AG09319 (cell line): Measurements from ENCODE around the gene TMEM204.

Experiments
- DNase-seq: peaks from one replicate; pipeline ENCODE4 v3.0.0-alpha.2; 2010; ENCODE audit warnings: low read depth; ENCODE audit errors: extremely low read depth
- TF ChIP-seq, protein P1 (sequence below): IDR thresholded peaks from 2 replicates; pipeline ENCODE4 v1.5.1; 2011; ENCODE audit warnings: low read depth, mild to moderate bottlenecking, inconsistent platforms, low read length, moderate library complexity

The TMEM204 gene

DNA sequence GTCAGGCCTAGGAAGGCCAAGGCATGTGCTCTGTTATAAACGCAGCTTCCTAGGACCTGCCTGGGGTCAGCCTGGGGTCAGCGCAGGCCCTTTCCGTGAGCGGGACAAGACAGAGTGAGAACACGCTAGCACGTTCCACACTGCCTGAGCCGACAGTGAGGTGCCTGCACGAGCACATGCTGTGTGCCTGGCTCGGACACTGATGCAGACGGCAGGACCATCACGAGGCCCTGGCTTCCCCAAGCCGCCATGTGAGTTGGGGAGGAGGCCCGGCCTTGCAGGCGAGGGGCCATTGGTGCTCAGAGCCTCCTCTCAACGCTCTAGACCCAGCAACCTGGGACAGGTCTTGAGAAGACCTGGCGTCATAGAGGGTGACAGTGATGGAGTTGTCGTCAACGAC lies 9.1 kb downstream of the TMEM204 start:
- TF ChIP-seq, protein P1, sequence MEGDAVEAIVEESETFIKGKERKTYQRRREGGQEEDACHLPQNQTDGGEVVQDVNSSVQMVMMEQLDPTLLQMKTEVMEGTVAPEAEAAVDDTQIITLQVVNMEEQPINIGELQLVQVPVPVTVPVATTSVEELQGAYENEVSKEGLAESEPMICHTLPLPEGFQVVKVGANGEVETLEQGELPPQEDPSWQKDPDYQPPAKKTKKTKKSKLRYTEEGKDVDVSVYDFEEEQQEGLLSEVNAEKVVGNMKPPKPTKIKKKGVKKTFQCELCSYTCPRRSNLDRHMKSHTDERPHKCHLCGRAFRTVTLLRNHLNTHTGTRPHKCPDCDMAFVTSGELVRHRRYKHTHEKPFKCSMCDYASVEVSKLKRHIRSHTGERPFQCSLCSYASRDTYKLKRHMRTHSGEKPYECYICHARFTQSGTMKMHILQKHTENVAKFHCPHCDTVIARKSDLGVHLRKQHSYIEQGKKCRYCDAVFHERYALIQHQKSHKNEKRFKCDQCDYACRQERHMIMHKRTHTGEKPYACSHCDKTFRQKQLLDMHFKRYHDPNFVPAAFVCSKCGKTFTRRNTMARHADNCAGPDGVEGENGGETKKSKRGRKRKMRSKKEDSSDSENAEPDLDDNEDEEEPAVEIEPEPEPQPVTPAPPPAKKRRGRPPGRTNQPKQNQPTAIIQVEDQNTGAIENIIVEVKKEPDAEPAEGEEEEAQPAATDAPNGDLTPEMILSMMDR: no peak
- DNase-seq: no peak

DNA sequence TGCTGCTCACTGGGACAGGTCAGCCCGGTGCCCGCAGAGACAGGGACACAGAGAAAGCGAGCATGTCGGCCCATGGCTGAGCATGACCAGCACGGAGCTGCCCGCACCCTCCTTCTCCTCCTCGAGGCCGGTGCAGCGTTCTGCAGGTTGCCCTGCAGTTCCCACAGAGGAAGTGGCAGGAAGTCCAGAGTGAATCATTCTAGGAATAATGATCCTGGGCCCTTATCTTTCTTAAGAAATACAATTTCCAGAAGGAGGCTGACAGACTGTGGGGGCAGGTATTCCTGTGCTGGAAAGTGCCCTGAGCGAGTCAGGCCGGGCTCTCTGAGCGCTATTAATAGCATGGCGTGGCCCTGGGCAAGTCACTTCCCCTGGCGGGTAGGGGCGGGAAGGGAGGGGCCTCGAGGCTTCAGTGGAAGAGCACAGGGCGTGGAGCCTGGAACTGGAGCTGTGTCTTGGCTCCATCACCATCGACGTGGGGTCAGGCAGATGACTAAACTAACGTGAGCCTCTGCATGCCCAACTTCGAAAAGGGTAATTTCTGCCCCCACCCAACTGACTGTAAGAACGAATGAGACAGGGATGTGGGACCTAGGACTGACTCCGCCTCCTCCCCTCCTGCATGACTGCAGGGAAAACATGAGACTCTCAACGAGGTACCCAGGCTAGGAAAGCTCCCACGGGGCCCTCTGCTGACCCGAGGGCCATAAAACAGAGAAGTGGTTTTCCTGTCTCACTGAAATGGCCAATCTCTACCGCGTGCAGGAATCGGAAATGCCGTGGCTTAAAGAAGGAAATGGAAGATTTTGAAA lies 9.8 kb downstream of the TMEM204 start:
- TF ChIP-seq, protein P1: peak; percentile 19
- peak; percentile 28 for DNase-seq

DNA sequence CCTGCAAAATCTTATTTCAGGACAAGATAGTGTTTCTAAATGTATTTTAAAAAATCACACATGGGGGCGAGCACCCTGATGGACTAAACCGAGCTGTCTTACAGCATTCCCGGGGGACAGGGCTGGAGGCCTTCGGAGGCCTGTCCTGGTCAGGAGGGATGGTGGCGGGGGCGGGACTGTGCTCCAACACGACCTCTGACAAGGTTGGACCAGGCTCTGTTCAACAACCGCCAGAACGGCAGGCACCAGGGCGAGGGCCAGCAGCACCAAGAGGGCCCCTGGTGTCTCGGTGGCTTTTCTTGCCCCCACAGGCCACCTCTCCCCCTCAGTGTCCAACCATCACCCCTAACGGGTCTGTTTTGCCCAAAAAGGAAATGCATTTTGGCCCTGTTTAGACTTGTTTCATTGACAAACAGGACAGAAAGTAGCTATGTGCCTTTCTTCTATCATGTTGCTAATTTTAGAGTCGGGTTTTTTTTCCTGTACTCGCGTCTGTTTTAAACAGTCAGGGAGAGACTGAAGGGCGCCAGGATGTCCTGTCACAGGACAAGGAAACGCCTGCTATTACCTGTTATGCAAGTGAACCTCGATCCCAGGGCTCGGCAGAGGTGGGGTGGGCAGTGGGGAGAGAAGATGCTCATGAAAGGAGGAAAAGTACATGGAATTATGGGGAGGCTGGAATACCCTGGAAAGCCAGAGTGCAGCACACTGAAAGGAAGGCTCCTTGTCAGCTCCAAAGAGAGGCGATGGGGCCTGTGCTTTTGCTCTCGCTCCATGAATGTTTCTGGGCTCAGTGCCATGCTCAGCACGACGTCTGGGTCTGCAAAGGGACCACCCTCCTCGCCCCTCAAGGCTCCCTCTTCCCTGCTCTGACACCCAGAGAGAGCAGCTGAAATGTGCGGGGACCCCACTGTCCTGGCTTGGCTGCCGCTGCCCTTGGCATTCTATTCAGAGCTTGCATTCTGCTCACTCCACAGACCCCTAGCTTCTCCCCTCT lies 11.9 kb downstream of the TMEM204 start:
- no peak for DNase-seq
- TF ChIP-seq, protein P1: no peak

DNA sequence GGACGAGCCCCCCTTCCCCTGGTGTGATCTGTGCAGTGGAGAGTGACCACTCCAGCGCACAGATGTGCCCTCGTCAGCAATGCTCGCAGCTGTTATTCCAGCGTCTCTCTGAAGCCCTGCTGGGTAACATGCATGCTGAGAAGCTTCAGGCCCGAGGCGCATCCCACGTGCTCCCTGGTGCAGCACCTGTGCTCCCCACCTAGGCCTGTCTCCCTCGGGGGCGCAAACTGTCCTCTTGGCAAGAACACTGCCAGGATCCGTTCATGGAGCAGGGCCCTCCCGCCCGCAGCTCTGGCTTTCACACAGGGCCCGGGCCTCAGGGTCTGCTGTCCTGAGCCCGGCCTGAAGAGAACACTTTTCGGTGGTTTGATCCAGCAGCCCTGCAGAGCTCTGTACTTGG lies 13.0 kb downstream of the TMEM204 start:
- TF ChIP-seq, protein P1: no peak
- DNase-seq: no peak

DNA sequence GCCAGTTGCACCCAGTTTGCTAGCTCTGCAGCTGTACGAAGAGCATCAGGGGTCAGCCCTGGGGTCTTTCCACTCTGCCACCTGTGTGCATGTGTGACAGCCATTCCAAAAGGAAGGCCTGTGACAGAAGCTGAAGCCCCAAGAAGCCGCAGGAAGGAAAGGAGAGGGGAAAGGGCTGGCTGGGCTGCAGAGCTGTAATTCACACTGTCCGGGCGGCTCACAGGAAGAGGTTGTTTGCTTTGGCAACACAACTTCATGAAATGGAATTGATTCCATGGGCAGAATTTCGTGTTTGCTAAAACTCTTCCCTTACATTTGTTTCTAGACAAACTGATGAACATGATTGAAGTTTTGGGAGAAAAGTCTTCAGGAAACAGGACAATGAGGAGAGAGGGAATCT lies 14.8 kb downstream of the TMEM204 start:
- TF ChIP-seq, protein P1: no peak
- DNase-seq: no peak

DNA sequence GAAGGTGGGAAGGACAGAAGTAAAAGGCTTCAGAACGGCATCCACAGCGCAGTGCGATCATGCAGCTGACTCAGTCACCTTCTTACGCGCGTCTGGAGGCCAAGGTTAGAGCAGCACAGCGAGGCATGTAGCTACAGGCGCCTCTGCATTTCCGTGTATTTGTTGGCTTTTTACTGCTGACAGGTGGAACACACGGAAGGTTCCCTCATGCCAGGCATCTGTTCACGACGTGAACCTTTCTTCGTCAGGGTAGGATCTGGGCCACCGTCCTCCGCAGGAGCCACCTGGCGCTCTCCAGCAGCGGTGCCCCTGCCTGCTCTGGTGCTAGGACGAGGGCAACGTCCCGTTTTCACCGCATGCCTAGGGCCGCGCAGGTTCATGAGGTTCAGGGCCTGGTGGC lies 15.3 kb downstream of the TMEM204 start:
- TF ChIP-seq, protein P1: no peak
- DNase-seq: no peak

DNA sequence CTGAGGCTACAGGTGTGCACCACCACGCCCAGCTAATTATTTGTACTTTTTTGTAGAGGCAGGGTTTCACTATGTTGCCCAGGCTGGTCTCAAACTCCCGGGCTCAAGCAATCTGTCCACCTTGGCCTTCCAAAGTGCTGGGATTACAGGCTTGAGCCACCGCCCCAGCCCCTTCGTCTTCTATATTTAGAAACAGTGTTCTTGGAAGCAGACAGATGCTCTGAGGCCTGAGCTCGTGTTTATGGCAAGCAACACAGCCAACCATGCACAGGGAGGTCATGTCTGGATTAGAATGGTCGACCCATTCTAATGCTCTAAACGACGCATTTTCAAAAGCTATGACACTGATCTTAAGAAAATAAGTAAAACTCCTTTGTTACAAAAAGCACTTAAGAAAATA lies 16.6 kb downstream of the TMEM204 start:
- DNase-seq: no peak
- TF ChIP-seq, protein P1: no peak
